H1 (cell line): Measurements from ENCODE around the gene NTRK2. TPM values are rescaled to one million over a fixed set of nuclear protein-coding genes. Genes with fewer than 3 reads are reported as not detected.

Source experiments
- BACH1 ChIP-seq: IDR thresholded peaks from 2 replicates; pipeline ENCODE4 v1.6.1; 2012; ENCODE audit warnings: low read length, improper control_type of control experiment
- CREB1 ChIP-seq: IDR thresholded peaks from 2 replicates; pipeline ENCODE4 v1.6.1; 2012; ENCODE audit warnings: inconsistent platforms
- RXRA ChIP-seq: IDR thresholded peaks from 2 replicates; pipeline ENCODE4 v1.6.1; 2011; ENCODE audit warnings: low read depth, mild to moderate bottlenecking, low read length, moderate library complexity; ENCODE audit not compliant: insufficient read depth
- SIRT6 ChIP-seq: IDR thresholded peaks from one replicate; pipeline ENCODE4 v1.7.1; 2012; ENCODE audit warnings: low read length, inconsistent platforms
- SUZ12 ChIP-seq: fragments of 200-600 bp; sonication (generic); IDR thresholded peaks from 2 replicates; pipeline ENCODE4 v1.6.1; 2012; ENCODE audit warnings: mild to moderate bottlenecking, inconsistent platforms, low read length, moderate library complexity, mixed read lengths
- polyA plus RNA-seq, 7 experiments: library from polyadenylated mRNA; depleted of rRNA in 3 of 7; stranded (reverse) in 5 of 7; unstranded in 2 of 7; fragments of >200 nt in 5 of 7; fragments of 200-250 nt in 2 of 7; gene quantifications; 1 replicate in 5 of 7; 2 replicates in 1 of 7; 4 replicates in 1 of 7; pipeline versions ENCODE4 v1.2.1 to v1.2.3, GENCODE V29; 2011 to 2013; ENCODE audit warnings: missing spikeins in 2 of 7, mixed read lengths in 2 of 7
- total RNA-seq: library from RNA; stranded (reverse); fragmentation: NEBNext Ultra II Directional; extraction: Animal tissue kit (Norgen Biotek cat#: 25700); gene quantifications from 2 replicates; pipeline ENCODE4 v1.2.1, GENCODE V29; 2021
- TF ChIP-seq, protein P1 (sequence below): fragments of 300-600 bp; sonication (generic); IDR thresholded peaks from 2 replicates; pipeline ENCODE4 v1.7.1; 2012; ENCODE audit warnings: low read length, moderate library complexity, mild to moderate bottlenecking, inconsistent platforms; ENCODE audit not compliant: insufficient replicate concordance

NTRK2 gene
- total and polyA plus RNA-seq, 2 of the 8 experiments (the other 6 are each of a cell fraction or from before 2014, with no cell fraction given) = 0.03 to 0.04 TPM

DNA sequence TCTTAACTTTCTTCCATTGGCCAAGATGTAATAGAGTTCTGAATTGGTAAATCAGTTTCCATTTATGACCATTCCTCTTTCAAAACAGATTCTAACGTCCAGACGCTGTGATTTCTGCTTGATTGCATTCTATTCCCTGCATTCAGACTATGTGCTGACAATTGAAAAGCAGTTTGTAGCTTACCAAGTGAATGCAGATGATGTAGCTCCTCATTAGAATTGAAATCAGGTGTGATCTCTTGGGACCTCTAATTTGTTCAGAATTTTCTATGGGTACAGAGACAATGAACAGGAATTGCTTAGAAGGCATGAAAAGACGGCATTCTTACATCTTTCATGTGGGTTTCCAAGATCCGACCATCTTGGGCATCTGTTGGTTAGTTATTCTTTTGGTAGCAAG, 191.9 kb downstream of the NTRK2 start (continued):
- TF ChIP-seq, protein P1, sequence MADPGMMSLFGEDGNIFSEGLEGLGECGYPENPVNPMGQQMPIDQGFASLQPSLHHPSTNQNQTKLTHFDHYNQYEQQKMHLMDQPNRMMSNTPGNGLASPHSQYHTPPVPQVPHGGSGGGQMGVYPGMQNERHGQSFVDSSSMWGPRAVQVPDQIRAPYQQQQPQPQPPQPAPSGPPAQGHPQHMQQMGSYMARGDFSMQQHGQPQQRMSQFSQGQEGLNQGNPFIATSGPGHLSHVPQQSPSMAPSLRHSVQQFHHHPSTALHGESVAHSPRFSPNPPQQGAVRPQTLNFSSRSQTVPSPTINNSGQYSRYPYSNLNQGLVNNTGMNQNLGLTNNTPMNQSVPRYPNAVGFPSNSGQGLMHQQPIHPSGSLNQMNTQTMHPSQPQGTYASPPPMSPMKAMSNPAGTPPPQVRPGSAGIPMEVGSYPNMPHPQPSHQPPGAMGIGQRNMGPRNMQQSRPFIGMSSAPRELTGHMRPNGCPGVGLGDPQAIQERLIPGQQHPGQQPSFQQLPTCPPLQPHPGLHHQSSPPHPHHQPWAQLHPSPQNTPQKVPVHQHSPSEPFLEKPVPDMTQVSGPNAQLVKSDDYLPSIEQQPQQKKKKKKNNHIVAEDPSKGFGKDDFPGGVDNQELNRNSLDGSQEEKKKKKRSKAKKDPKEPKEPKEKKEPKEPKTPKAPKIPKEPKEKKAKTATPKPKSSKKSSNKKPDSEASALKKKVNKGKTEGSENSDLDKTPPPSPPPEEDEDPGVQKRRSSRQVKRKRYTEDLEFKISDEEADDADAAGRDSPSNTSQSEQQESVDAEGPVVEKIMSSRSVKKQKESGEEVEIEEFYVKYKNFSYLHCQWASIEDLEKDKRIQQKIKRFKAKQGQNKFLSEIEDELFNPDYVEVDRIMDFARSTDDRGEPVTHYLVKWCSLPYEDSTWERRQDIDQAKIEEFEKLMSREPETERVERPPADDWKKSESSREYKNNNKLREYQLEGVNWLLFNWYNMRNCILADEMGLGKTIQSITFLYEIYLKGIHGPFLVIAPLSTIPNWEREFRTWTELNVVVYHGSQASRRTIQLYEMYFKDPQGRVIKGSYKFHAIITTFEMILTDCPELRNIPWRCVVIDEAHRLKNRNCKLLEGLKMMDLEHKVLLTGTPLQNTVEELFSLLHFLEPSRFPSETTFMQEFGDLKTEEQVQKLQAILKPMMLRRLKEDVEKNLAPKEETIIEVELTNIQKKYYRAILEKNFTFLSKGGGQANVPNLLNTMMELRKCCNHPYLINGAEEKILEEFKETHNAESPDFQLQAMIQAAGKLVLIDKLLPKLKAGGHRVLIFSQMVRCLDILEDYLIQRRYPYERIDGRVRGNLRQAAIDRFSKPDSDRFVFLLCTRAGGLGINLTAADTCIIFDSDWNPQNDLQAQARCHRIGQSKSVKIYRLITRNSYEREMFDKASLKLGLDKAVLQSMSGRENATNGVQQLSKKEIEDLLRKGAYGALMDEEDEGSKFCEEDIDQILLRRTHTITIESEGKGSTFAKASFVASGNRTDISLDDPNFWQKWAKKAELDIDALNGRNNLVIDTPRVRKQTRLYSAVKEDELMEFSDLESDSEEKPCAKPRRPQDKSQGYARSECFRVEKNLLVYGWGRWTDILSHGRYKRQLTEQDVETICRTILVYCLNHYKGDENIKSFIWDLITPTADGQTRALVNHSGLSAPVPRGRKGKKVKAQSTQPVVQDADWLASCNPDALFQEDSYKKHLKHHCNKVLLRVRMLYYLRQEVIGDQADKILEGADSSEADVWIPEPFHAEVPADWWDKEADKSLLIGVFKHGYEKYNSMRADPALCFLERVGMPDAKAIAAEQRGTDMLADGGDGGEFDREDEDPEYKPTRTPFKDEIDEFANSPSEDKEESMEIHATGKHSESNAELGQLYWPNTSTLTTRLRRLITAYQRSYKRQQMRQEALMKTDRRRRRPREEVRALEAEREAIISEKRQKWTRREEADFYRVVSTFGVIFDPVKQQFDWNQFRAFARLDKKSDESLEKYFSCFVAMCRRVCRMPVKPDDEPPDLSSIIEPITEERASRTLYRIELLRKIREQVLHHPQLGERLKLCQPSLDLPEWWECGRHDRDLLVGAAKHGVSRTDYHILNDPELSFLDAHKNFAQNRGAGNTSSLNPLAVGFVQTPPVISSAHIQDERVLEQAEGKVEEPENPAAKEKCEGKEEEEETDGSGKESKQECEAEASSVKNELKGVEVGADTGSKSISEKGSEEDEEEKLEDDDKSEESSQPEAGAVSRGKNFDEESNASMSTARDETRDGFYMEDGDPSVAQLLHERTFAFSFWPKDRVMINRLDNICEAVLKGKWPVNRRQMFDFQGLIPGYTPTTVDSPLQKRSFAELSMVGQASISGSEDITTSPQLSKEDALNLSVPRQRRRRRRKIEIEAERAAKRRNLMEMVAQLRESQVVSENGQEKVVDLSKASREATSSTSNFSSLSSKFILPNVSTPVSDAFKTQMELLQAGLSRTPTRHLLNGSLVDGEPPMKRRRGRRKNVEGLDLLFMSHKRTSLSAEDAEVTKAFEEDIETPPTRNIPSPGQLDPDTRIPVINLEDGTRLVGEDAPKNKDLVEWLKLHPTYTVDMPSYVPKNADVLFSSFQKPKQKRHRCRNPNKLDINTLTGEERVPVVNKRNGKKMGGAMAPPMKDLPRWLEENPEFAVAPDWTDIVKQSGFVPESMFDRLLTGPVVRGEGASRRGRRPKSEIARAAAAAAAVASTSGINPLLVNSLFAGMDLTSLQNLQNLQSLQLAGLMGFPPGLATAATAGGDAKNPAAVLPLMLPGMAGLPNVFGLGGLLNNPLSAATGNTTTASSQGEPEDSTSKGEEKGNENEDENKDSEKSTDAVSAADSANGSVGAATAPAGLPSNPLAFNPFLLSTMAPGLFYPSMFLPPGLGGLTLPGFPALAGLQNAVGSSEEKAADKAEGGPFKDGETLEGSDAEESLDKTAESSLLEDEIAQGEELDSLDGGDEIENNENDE = no peak
- TF ChIP-seq SUZ12 = no peak
- no peak for TF ChIP-seq CREB1
- no peak for TF ChIP-seq RXRA
- TF ChIP-seq BACH1 = no peak
- no peak for TF ChIP-seq SIRT6
